NCI-H1930 (cell line): Measurements from ENCODE around the gene NRP1.

Experiments
- DNase-seq, 2 experiments: peaks; one replicate each; lab custom pipeline; 2025; lab: John Stamatoyannopoulos, UW

The NRP1 gene

DNA sequence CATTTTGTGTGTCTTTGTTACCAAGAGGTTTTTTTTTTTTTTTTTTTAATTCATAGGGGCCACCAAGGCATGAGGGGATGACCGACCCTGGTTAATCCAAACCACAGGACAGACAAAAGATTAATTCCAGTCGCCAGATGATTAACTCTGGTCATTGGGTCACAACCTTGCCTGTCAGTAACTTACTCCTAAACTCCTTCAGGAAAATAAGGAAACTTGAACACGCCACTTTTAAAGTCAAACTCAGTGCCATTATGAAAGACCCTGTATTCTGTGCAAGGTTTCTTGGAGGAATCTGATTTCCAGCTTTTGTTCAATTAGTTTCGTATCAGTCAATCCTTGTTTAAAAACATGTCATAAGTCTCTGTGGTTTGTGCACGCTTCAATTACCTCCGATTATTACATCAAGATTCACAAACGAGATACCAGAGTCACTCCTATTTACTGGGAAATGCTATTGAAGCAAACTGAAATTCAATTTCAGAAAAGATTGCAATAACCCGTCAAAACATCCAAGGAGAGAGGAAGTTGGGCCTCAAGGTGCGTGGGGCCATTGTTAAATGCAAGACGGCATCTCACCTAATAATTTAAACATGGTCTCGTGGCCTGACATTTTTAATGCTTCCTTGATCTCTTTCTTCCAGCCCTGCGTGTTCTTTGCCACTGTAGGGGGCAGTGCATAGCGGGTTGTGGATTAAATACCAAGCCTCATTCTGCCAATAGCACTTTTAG is 44.0 kb downstream of the NRP1 start:
- DNase-seq: no peak

DNA sequence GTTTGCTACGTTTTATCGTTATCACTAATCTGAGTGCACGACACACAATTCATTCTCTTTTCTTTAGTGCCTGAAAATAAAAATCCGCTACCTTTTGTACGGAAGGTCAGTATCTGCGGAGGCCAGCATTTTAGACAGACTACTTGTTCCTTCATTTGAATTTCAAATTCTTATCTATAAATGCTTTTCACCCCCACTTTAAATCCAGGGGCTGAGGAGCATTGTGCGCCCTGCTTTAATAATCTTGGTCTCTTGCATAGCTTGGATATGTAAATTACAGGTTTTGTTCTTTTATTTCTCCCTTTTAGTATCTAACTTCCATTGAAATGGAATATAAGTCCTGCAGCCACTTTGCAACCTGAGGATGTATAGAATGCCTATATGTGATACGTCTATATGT is 44.7 kb downstream of the NRP1 start:
- no peak for DNase-seq

DNA sequence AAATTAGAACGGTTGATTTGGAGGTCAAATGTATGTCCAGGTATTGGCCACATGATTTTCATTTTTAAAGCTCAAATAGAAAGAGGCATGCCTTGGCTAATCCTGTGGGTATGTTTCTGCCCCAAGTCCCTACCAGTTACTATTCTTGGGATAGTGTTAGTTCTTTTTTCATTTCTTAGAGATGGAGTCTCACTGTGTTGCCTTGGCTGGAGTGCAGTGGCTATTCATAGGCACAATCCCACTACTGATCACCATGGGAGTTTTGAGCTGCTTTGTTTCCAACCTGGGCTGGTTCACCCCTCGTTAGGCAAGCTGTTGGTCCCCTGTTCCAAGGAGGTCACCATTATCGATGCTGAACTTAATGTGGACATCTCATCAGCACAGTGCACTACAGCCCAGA is 46.3 kb downstream of the NRP1 start:
- DNase-seq: no peak

DNA sequence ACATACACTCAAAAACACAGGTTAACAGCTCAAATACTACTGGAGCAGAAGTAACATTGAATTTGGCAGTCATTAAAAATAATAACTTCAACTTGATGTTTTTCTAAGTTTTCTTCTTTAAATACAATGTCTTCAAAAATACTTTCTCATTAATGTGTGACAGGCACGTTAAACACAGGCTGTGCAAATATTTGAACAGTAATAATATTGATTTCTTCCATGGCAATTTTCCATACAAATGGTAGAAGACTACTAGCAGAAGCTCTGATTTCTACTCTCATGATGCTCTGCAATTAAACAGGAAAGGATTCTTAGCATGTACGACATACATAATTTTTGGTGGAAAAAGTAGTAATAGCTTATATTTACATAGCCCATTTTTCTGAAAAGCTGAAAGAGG is 47.4 kb downstream of the NRP1 start:
- no peak for DNase-seq

DNA sequence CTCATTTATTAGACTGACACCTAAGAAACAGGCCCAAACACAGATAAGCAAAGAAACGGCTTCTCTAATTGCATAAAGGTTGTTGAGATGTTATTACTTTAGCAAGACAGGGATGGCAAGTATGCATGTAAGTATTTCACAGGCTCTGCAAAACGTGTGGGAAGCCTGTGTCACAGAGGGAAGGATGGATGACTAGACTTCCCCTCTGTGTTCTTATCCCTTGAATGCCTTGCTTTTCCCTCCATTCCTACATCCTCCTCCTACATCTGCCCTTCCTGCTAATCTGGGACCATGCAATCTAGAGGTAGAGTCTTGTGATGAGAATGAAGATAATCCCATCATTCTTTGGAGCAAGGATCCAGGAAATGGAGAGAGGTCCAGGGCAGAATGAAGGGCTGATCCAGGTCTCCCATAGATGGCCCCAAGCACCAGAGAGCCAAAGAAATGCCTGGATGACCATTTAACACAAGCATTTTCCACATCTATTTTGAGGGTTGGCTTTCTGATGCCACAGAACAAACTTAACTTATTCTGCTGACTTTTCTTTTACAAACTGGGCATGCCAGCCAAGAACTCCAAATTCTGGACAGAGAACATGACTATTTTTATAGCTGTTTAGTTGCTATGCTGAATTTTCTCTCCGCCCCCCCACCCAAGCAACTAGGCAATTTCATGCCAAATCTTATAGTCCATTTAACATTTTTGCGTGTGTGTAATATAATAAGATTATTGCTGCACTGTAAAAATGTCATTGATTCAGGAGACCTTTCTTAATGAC is 48.1 kb downstream of the NRP1 start:
- no peak for DNase-seq

DNA sequence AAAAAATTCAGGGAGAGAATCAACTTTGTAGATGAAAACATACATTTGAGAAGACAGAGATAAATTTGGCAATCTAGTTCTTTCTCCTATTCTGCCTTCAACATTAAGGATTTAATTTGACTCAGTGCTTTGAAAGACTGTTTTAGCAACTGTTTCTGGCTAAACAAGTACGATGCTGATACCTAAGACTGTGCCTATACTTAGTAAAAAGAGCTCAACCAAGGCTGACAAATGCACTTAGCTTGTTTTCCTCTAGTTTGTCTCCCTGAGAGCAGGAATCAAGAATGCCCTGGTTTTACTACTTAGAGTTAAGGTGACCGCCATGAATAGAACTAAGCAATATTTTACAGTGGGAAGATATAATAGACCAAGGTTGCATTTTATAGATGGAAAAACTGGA is 49.5 kb downstream of the NRP1 start:
- DNase-seq: no peak

DNA sequence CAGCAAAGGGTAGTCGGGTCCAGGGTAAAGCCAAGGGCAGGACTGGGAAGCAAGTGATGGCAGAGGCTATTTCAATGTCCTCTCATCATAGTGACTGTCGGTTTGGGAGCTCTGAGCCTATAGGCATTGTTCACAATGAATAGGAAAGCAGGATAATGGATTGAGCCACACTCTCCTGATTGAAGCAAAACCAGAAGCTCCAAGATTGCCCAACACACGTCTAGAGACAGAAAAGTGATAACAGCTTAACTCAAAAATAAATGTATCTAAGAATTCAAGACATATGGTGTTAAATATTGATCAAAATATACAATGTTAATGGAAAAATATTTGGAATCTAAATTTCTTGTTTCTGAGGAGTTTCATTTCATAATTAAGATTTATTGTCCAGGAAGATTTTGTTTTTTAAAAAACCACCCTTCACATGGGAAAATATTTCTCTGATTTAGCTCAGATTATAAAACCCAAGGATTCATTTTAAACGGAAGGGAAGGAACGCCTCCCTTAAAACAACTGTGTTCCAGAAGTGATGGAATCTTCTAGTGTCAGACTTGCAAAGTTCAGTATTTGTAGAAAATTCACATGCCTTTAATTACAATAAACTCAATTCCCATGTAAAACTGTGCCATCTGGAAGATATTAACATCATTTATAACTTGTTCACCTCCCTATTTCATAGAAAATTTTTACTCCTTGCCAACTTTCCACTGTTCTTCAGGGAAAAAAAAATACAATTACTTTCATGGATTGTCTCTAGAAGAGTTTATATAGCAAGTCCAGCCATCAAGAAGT is 54.5 kb downstream of the NRP1 start:
- no peak for DNase-seq

DNA sequence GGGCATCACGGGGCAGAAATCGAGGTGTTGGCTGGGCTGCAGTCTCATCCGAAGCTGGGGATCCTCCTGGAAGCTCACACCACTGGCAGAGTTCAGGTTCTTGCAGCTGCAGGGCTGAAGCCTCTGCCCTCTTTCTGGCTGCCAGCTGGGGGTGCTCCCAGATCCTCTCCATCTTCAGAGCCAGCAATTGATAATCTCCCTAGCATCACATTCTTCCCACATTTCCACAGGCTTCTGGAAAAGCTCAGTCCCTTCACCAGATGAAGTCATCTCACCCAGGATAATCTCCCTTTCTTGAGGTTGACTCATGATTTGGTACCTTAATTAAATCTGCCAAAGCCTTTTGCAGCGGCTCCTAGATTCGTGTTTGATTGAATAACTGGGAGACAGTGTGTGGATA is 55.2 kb downstream of the NRP1 start:
- DNase-seq: no peak

DNA sequence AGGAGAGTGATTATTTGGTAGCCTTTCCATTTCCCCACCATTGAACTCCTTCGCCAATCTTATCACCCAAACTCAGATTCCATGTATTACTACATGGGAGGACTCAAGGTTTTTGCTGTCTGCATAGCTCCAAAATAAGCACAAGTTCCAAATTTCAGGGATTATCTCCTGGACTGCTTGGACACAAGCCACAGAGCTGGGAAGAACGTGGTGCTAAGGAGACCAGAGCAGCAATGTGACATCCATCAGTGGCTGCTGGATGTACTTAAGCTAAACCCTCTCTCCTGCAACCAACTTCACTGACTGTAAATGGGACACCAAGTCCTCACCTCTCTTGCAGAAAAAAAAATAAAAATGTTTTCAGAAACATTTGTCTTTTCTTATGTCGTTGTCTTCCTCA is 56.3 kb downstream of the NRP1 start:
- DNase-seq: no peak

DNA sequence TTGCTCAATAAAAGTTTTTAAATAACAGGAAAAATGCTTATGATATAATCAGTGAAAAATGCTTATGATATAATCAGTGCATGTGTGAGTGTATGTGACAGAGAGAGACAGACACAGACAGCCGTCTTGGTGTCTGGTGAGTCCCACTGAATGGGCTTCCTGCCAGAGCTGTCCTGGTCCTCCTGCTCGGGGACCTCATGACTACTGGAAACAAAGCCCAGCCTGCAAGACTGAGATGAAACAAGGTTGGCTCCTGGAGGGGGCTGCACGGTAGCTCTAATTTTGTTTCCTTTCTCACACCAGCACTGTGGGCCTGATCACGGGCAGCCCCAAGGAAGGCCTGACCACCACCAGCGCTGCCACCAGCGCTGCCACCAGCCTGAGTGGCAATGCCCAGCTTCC is 57.3 kb downstream of the NRP1 start:
- no peak for DNase-seq

DNA sequence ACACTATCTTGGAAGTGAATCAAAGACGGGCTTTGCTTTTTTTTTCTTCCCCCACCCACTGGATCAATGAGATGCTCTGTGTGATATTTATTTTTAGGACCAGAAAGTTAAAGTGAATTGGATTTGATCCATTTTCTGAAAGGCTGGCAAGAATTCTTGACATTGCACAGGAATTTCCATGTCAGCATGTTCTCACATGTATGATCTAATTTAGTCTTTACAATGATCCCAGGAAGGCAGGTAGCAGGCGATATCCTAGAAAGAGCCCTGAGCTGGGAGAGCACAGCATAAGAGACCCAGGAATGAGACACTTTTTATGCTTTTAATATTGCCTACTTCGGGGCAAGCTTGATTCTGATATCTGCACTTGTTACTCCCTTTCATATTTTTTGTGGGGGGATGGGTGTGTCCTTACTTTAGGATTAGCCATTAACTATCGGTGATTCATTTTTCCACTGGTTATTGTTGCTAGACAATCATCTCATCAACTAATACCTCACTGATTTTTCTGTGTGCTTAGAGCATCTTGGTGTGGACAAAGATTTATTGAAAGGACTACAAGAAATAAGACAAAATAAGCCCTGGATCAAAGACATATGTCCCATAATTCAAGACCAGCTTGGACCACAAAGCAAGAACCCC is 58.1 kb downstream of the NRP1 start:
- no peak for DNase-seq

DNA sequence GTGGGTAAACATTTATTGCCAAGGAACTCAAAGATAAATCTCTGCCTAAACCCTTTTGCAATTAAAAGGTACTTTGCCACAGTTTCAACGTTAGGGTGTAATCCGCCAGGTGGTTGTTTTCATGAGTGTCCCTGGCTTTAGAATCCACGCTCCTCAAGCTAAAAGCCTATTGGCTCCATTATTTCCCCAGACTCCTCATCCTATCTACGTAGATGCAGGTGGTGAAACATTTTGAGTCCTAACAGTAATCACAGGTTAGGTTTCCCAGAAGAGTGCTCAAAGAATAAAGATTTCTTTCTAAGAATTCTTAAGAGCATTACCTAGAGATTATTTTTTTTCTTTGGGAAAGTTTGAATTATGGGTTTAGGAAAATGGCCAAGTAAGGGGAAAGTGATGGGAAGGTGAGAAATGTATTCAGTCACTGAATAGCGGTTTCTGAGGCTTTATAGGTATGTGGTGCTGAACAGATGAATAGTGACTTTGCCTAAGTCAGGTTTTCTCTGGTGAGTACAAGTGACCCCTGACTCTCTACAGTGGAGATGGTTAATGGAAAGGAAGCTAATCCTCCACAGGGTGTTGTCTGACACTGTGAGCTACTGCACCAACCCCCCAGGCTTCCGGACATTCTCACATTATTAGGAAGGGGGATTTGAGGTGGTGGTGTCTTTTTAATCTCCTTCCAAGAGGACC is 60.2 kb downstream of the NRP1 start:
- no peak for DNase-seq

DNA sequence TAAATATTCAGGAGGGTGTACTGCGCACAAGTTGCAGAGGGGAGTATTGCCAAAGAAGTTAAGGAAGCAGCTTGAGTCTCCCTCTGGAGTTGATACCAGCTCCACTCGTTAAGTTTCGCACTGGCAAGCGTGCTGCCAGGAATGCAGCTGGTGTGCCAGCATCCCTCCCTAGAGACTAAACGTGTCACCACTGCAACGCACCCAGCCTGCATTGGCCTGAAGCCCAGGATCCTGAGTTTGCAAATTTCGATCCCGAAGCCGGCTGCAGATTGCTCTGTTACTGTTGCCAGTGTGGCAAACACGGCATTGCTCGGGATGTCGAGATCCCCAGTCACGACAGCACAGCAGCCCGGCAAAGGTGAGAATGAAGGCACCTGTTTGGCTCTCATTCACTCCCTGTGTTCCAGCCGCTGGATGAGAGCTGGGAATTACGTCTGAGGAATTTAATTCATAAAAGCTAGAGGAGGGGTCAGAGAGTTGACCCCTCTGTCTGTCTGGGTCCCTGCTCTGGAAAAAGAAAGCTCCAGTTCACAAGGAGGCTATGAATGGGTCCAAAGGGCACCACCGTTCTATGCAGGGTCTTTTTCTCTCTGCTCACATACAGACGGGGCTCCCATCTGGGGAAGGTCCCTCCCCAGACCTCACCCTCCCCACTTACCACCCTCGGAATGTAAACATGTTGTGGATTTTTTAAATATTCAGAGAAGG is 61.0 kb downstream of the NRP1 start:
- no peak for DNase-seq

DNA sequence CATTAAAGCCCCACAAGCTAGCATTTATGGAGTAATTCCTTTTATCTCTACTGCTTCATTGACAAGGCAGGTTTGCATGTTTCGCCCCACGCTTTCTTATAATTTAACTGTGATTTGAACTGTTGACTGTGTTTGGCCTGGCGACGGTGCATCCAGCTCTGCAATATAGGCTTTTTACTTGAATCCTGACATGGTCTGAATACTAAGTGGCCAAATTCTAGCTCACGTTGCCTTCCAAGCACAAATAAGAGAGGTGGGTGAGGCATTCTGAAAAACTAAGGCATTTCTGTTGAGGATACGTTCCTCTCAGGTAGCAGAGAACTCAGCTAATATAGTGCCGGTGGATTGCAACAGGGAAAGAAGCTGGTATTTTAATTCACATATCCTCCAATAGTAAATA is 61.8 kb downstream of the NRP1 start:
- no peak for DNase-seq

DNA sequence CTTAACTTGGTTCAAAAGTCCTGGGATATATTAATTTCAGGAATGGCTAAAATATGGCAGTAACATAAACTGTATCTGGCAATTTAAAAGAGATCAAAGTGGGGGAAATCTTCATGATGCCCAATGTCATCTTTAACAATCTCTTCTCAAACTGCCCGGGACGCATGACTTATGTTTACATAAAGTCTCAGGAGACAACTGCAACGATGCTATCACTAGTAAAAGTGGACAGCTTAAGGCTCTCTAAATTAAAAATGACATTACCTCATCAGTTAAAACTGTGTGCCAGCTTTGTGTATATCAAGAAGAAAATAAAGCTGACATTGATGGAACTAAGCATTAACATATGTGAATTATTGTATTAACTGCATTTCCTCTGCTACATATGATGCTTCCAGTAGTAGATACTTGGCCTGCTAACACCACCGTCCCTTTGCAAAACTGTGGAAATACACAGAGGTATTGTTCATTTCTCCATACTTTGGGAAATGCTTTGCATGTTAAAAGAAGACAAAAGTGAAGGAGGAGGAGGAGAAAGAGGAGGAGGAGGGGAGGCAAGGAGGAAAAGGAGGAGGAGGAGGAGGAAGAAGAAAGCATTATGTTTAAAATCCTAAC is 62.4 kb downstream of the NRP1 start:
- DNase-seq: no peak

DNA sequence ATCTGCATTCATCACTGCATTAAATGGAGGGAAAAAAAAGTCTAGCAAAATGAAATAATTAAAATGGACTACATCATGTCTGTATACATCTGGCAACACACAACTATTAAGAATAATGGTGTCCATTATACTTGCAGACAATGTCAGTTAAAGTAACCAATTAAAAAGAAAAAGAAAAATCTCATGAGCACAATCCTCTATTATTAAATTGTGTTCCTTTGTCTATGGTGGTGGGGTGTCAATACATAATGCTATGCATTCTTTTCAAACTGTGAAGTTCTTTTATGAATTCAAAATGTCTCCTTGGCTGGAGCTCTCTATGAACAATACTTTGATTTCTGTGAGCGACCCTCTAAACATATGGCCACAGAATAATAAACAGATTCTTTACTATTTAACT is 63.5 kb downstream of the NRP1 start:
- no peak for DNase-seq

DNA sequence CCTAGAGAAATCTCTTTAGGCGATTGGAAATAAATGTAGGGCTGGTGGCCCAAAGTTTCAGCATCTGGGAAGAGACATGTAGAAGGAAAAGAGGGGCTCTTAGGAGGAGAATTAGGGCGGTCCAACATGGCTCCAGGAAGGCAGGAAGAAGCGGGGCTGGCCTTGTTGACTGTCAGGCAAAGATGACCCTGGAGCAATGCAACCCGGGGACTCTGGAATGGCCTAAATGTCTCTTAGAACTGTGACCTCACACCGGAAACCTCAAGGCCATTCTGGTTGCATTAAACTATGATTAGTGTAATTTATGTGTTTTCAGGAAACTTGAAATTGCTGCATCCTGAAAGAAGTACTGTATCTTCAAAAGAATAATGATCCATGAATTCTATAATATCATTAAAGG is 66.8 kb downstream of the NRP1 start:
- DNase-seq: no peak

DNA sequence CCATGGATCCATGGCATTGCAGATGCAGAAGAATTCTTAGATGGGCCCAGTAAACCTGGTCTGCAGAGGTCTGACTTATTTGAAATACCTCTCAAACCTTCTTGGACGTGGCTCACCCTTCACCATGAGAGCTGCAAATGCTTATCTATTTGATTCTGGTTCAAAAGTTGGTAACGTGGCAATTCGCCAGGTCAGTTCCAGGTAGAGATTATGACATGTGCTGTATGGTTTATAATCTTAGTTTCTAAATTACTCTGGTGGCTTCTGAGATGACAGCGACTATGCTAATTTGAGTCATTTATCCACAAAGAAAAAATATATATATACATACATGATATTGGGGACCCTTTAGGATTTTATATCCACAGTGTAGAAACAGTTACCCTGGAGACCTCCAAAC is 68.8 kb downstream of the NRP1 start:
- no peak for DNase-seq

DNA sequence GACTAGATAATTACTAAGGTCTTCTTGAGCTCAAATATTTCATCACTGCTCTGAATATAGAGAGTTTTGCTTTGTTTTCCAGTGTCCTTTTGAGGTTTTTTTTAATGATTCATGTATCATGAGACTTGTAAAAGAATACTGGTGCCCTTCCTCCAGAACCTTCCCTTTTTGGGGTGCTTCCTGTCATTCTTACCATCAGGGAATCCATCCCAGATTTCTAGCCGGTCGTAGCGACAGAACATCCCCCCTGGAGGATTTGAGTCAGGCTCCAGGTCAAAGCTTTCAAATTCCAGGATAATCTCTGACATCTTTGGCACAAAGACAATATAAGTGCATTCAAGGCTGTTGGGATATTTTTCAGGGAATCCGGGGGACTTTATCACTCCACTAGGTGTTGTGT is 71.0 kb downstream of the NRP1 start:
- DNase-seq: no peak

DNA sequence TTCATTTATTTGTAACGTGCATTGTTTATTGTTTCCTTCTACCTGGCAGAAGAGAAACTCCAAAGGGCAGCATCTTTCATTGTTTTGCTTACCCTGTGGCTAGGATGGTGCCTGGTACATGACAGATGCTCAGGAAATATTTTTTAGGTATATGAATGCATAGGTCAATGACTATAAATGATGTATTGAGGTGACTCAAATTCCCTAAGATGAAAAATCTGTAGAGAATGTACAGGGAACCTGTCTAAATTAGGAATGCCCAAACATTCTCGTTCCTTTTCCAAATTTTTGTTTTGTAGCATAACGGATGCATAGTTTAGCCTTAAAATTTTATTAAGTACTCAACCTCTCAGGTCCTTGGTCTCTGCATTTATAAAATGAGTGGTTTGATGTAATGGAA is 71.6 kb downstream of the NRP1 start:
- DNase-seq: no peak
